Dermis blood vessel endothelial cell (primary cell): Measurements from ENCODE around the gene RIN3. TPM values are rescaled to one million over a fixed set of nuclear protein-coding genes. Genes with fewer than 3 reads are reported as not detected.
A peak's percentile ranks its signal among the peaks of the same experiment; 100 is the strongest.

Experiments
- DNase-seq: peaks from one replicate; pipeline ENCODE4 v3.0.0; 2010
- total RNA-seq: library from RNA; depleted of rRNA; stranded (reverse); fragments of >200 nt; gene quantifications from 2 replicates; pipeline ENCODE4 v1.2.3, GENCODE V29; 2014

The RIN3 gene
- total RNA-seq, 1 donor from 2014 or later, result 11.1 TPM

- DNase-seq, result no peak
These were observed 87.6 kb downstream of the RIN3 start for GRCh38 chr14:92601131-92601710.

- DNase-seq, result no peak
These were observed 88.3 kb downstream of the RIN3 start for GRCh38 chr14:92601757-92602417.

DNA sequence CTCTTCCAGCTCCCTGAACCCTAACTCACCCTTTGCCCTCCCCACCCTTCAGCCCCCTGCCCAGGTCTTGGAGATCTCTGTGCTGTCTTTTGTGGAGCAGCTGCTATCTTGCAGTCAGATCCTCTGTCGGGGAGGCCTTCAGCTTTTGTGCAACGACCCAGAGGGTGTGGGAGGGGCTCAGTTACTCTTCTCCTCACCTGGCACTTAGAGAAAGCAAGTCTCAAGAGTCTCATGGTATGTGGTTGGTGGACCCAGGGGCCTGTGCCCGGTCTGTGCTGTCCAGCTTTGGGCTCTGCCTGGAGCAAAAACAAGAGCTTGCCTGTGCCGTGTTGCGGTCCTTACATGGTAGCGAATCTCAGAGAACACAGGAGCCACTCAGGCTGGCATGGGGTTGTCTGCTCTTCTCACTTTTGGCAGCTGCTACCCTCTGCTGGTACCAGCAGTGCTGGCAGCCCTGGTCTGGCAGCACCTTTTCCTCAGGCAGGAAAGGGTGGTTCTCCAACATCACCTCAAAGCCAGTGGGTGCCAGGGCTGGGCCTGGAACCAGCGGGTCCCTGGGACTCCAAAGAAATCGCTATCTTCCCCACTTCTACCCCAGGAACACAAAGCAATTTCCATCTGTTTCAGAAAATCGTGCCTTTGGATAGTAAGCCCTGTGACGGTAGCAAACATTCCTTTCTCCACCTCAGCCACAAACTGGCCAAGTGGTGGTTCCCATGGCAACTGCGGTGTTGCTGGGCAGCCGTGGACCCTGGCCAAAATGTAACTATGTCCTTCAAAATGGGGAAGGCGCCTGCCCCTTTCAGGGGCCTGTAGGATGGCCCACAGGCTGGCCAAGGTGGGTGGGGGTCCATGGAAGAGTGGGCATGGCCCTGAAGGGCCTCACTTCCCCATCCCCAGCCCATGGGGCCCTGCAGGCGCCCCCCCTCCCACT is 90.0 kb downstream of the RIN3 start:
- peak; percentile 22 for DNase-seq

DNA sequence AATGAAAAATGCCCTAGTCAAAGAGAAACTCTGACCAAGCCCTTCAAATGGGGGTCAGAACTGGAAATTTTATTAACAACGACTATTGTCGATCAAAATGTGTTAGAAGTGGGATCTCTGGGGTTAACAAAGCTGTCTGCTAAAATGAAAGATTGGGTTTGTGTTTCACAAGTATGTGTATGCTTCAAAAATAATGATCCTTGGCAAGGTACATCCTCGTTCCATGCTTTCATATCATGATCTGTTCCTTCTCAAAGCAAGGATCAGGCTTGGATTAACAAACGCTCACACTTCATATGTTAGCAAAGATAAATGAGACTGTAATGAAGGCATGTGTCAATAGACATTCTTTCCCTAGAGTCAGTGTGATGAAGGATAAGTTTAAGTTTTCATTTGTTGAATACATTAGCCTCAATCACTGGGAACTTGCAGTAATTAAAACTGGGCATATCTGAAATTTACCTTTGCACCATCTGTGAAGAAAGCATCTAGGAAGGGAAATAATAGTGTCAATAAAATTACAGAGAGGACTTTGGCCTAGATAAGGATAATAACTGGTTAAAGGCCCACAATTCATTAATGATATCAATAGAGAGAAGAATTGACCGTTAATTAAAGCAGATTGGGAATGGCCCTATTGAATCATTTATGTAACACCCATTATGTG is 91.8 kb downstream of the RIN3 start:
- DNase-seq, result no peak

GRCh38 chr14:92607251-92607650 is 93.7 kb downstream of the RIN3 start:
- no peak for DNase-seq

DNA sequence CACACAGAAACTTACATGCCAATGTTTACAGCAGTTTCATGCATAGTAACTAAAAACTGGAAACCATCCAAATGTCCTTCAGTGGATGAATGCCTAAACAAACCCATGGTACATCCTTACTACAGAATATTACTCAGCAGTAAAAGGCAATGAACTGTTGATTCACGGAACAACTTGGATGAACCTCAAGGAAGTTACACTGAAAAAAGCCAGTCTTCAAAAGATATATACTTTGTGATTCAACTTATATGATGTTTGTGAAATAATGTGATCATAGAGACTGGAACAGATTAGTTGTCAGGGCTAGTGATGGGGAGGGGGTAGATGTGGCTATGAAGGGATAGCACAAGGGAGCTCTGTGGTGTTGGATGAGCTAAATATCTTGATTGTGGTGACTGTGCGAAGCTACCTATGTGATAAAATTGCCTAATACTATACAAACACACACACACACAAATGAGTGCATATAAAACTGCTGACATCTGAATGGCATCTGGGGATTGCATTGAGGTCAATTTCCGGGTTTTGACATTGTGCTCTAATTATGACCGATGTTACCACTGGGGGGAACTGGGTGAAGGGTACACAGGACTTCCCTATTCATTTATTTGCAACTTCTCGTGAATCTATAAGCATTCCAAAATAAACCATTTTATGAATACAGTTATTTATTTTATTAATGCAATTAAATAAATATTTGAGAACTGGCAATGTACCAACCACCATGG is 94.3 kb downstream of the RIN3 start:
- peak; percentile 73 for DNase-seq

DNA sequence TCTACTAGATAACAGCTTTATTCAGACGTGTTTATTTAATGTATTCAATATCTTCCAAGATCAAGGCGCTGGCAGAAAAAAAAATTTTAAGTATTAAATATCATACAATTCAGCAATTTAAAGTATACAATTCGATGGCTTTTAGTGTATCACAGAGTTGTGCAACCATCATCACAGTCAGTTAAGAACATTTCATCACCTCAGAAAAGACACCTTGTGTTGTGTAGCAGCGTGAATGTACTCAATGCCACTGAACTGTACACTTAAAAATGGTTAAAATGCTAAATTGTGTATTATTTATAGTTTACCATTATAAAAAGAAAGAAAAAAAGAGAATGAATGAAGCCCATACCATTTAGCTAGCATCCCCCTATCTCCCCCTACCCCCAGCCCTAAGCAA is 96.4 kb downstream of the RIN3 start:
- no peak for DNase-seq

DNA sequence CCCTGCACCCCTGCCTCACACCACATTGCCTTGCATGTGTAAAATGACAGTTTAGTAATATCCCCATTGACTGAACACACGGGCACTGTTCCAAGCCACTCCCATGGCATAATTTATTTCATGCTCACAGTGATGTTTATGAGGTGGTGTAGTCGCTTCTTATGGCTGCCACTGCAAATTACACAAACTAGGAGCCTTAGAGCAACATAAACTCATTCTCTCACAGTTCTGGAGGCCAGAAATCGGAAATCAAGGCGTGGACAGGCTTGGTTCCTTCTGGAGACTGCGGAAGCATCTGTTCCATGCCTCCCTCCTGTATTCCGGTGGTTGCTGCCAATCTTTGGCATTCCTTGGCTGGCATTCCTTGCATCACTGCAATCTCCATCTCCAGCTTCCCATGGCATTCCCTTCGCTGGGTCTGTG is 97.3 kb downstream of the RIN3 start:
- DNase-seq, result peak; percentile 32

DNA sequence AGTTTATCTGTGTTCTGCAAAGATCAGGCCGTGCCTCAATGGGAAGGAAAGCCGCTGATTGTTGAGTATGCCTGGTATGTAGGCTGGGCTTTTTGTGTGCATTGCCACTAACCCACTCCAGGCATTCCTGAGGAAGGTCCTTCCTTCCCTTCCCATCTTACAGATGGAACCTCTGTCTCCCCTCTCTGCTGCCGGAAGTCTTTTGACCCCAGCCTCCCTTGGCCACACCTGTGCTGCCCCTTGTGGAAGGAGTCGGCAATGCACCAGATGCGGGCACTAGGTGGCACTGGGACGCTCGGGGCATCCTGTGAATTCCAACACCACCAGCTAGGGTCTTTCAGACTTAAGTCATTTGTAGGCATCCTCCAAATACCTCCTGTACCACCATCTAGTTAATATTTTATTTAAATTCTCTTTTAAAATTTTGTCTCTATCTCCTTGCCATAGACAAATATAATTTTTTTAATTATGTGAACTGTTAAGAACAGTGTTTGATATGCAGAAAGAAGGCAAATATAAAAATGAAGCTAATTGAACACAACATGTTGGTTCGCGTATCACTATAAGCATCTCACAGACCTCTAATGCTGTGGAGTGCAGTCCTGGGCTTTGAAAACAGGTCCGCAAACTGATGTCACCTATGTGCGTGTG is 99.6 kb downstream of the RIN3 start:
- DNase-seq, result peak; percentile 47

DNA sequence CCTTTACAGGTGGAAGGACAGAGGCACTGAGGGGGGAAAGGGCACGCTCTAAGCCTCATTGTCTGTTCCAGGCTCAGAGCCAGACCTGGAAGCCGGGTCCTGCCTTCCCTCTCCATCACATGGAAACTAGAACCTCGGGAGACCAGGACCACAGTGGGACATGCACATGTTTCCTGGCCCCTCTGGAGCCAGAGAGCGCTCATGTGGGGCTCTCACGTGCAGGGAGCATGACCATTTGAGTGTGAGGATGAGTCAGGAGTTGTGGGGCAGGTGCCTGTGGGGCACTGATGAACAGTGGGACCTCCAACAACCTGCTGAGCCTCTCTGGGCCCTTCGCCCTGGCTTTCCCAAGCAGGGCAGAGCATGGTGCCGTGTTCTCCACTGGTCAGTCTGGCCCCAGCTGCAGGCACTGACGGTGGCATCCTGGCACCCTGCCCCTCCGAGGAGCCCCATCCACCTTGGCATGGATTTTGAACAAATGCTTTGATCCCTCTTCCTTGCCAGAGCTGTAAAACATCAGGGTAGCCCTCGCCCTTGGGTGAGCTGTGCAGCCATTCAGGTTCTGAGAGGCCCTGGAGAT is 100.2 kb downstream of the RIN3 start:
- DNase-seq, result no peak

- no peak for DNase-seq
These were observed 101.9 kb downstream of the RIN3 start for GRCh38 chr14:92615451-92615850.

- no peak for DNase-seq
These were observed 102.6 kb downstream of the RIN3 start for GRCh38 chr14:92616178-92616577.

DNA sequence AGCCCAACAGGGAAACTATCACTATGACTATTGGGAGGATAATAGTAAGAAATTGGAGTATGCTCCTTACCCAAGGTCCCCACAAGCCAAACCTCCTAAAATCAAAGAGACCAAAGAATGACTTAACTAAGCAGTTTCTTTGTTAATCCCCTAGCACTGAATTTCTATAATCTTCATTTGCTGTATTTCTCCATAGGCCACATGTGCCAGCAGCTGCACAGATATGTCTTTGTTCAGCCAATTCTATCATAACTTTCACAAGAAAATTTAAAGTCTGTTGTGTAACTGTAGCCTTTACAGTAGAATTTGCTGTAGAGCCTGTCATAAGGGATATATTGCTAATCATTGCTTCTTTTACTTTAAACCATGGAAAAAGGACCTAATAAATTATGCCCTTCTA is 104.0 kb downstream of the RIN3 start:
- DNase-seq, result no peak

DNA sequence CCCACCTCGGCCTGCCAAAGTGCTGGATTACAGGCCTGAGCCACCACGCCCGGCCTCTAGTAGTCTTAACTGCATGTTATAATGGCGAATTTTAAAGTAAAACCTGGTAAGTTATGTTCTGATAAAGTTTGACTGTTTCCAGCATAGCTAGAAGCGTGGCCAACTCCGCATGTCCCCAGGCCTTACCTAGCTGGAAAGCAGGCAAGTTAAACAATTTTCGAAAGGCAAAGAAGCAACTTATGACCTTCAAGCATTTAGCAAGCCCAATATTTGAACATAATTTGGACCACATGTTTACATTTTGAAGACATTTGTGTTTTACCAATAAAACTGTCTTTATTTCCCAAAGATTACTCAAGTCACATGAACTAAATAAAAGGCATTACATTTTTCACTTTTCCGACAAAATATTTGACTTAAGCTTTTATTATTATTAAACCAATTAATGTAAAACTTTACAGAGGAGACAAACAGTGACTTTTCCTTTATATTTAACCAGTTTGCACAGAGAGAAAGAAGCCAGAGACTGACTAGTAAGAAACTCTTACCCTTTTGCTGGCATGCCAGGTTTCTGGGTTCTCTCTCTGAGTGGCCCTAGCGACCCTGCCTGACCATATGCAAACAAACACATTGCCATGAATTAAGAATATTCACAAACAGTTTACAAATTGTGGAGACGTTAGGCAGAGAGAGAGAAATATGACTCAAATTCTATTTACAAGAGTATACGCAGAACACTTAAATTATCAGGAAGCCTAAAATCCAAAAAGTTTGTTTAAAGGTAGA is 106.3 kb downstream of the RIN3 start:
- no peak for DNase-seq

DNA sequence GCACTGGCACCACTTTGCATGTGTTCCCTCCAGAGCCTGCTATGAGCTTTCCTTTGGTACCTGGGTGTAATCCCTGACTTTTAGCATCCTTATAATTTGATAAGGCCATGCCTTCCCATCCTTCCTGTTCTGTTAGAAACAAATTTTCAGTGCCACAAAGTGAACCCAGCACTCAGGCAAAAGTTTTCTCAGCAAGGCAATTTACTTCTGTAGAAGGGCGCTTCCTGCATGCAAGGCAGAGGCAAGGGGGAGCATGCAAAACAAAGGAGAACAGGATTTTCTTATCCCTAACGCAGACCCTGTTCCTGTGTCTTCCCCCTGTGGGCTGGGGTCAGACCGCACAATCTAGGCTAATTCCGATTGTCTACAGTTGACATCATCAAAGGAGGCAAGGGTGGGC is 108.7 kb downstream of the RIN3 start:
- no peak for DNase-seq

DNA sequence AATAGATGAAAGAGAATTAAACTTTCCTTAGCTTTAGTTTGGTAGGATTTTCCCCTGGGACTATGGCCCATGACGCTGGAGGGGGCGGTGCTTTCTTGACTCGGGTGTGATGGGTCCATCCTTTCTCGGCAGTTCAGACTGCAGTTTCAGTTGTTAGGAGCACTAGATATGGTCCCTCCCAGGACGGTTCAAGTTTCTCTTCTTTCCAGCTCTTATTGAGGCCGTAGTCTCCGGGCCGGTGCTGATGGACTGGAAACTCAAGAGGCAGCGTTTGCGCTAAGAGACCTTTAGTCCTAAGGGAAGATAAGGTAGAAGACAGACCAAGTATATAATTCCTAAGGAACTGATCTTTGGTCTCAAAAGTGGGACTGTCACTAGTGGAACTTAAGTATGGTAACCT is 111.2 kb downstream of the RIN3 start:
- DNase-seq, result no peak

- no peak for DNase-seq
These were observed 111.6 kb downstream of the RIN3 start for GRCh38 chr14:92625213-92625612.

GRCh38 chr14:92626041-92626440 is 112.5 kb downstream of the RIN3 start:
- DNase-seq, result no peak

DNA sequence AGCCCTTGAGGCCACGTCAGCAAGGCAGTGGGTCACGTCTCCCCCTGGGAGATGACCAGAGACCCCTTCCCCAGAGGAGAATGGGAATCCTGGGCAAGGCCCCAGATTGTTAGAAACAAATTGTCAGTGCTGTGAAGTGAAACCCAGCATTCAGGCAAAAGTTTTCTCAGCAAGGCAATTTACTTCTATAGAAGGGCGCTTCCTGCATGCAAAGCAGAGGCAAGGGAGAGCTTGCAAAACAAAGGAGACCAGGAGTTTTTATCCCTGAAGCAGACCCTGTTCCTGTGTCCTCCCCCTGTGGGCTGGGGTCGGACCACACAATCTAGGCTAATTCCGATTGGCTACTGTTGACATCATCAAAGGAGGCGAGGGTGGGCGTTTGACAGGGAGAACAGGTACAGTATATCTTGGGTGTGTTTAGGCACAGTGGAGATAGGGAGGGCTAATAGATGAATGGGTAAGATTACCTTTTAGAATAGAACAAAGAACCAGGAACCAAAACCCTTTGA is 114.2 kb downstream of the RIN3 start:
- no peak for DNase-seq

GRCh38 chr14:92628636-92629035 is 115.1 kb downstream of the RIN3 start:
- DNase-seq, result no peak
